Right ventricle myocardium superior (tissue), 1 donor: ENCODE results near the gene KRT82. TPM values are rescaled to one million over a fixed set of nuclear protein-coding genes. Genes with fewer than 3 reads are reported as not detected.

Source experiments
- ATAC-seq: fragments of 200-7000 bp; cut with Tn5 transposase; one replicate; pipeline ENCODE4 v1.9.1; 2020; ENCODE audit warnings: mild to moderate bottlenecking; ENCODE audit not compliant: poor library complexity
- DNase-seq: peaks from one replicate; pipeline ENCODE4 v3.0.0-alpha.2; 2020
- intact Hi-C: fragments of 100-400 bp; cut with DNase I; formaldehyde crosslinking; loops from one replicate; pipeline ENCODE4 v1.11.2; 2022
- total RNA-seq: library from RNA; stranded (reverse); fragmentation: NEBNext Ultra II Directional; extraction: Animal tissue kit (Norgen Biotek cat#: 25700); gene quantifications from one replicate; pipeline ENCODE4 v1.2.1, GENCODE V29; 2021
- donor health status: DM: no; HTN: yes; CAD: no; lungs with severe emphysema.

The KRT82 gene
- total RNA-seq, 1 donor from 2014 or later = not detected

GRCh38 chr12:52436828-52437474 is 30.8 kb upstream of the KRT82 start:
- ATAC-seq (no peak), DNase-seq (no peak)
- intact Hi-C loops = no loop called here

GRCh38 chr12:52436000-52436827 is 30.1 kb upstream of the KRT82 start:
- DNase-seq = no peak
- intact Hi-C loops = no loop called here
- ATAC-seq = no peak

- intact Hi-C loops = no loop called here
- no peak for DNase-seq
- ATAC-seq = no peak
Measured at GRCh38 chr12:52435659-52435999, 29.5 kb upstream of the KRT82 start.

GRCh38 chr12:52434760-52435530 is 28.8 kb upstream of the KRT82 start:
- DNase-seq = no peak
- intact Hi-C loops = no loop called here
- ATAC-seq = no peak

- DNase-seq (no peak), ATAC-seq (no peak)
- intact Hi-C loops = no loop called here
Measured at GRCh38 chr12:52434081-52434733, 28.1 kb upstream of the KRT82 start, which contains the start of gene KRT75. KRT75 (minus strand) TSS chr12:52434371; CDS start chr12:52434304, 67 bp downstream.

GRCh38 chr12:52433501-52434080 is 27.5 kb upstream of the KRT82 start:
- DNase-seq = no peak
- intact Hi-C loops = no loop called here
- no peak for ATAC-seq

- intact Hi-C loops = no loop called here
- no peak for DNase-seq
- no peak for ATAC-seq
Measured at GRCh38 chr12:52432559-52433207, 26.5 kb upstream of the KRT82 start.

- DNase-seq (no peak), ATAC-seq (no peak)
- intact Hi-C loops = no loop called here
Measured at GRCh38 chr12:52428121-52428520, 22.0 kb upstream of the KRT82 start.

GRCh38 chr12:52427083-52427482 is 20.9 kb upstream of the KRT82 start:
- no peak for DNase-seq
- intact Hi-C loops = no loop called here
- no peak for ATAC-seq

GRCh38 chr12:52426034-52426433 is 19.9 kb upstream of the KRT82 start:
- no peak for ATAC-seq
- intact Hi-C loops = no loop called here
- DNase-seq = no peak

- DNase-seq (no peak), ATAC-seq (no peak)
- intact Hi-C loops = no loop called here
Measured at GRCh38 chr12:52425466-52425865, 19.3 kb upstream of the KRT82 start.

GRCh38 chr12:52423661-52424500 is 17.7 kb upstream of the KRT82 start:
- DNase-seq (no peak), ATAC-seq (peak; percentile 34)
- intact Hi-C loops = no loop called here

- no peak for ATAC-seq
- no peak for DNase-seq
- intact Hi-C loops = no loop called here
Measured at GRCh38 chr12:52423035-52423434, 16.9 kb upstream of the KRT82 start.

GRCh38 chr12:52419656-52420055 is 13.5 kb upstream of the KRT82 start:
- intact Hi-C loops = no loop called here
- DNase-seq (no peak), ATAC-seq (no peak)

- intact Hi-C loops = no loop called here
- ATAC-seq (no peak), DNase-seq (no peak)
Measured at GRCh38 chr12:52418576-52419110, 12.5 kb upstream of the KRT82 start.

- no peak for DNase-seq
- intact Hi-C loops = no loop called here
- no peak for ATAC-seq
Measured at GRCh38 chr12:52417740-52418139, 11.6 kb upstream of the KRT82 start.

- peak; percentile 57 for ATAC-seq
- no peak for DNase-seq
- intact Hi-C loops = no loop called here
Measured at GRCh38 chr12:52416795-52417194, 10.7 kb upstream of the KRT82 start.
